Fibroblast of lung (primary cell): ENCODE data around the gene B2M.

ENCODE experiments used
- CTCF ChIP-seq, 2 donors: IDR thresholded peaks in 1 of 2; conservative IDR thresholded peaks in 1 of 2; 1 replicate in 1 of 2; 2 replicates in 1 of 2; pipeline ENCODE4 v1.5.1; 2011 to 2012; ENCODE audit warnings: low read length in 2 of 2, control low read depth in 1 of 2, inconsistent platforms in 1 of 2, low read depth in 1 of 2, mild to moderate bottlenecking in 1 of 2
- EZH2 ChIP-seq: IDR thresholded peaks from 2 replicates; pipeline ENCODE4 v1.5.1; 2012; ENCODE audit warnings: low read length, control low read depth, mild to moderate bottlenecking; ENCODE audit errors: missing control alignments

DNA sequence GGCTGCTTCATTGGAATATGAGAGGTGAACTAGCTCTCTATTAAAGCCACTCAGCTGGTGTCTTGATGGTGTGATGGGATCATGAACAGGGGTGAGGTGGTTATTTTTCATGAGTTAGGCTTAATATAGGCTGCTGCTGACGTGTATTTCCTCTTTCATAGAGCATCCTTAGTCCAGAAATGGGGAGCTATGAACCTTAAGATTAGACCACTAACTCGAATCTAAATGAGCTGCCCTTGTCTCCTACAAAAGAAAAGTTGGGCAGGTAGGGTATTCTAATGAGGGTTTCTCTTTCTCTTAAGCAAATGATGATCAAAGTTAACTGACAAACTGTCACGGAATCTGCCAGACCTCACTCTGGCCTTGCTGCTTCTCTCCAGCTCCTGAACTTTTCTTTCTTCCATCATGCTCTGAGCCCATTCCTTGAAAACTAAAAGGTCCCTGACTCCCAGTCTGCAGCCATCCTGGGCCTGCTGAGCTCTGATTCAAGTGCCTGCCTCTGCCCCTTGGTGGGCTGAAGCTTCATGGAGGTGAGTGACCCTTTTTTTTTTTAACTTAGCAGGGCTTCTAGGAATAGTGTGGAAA, 25.0 kb downstream of the B2M start, which contains the start of gene TRIM69:
- TF ChIP-seq CTCF (conservative IDR thresholded peaks at IDR 0.05 in 1 of 2, IDR thresholded peaks at IDR 0.05 in 1 of 2; ENCODE audit: low read depth in 1 of 2, low read length in 2 of 2) (no peak), EZH2 (no peak)
